GM21381 (cell line): Measurements from ENCODE around the gene ASMTL.
"Not testable (repeated sequence)": the region's sequence is repeated elsewhere in the genome, so short reads cannot be mapped to it uniquely, and the experiment has no call there.

Experiments used
- ATAC-seq: cut with Tn5 transposase; IDR thresholded peaks from one replicate; pipeline ENCODE4 v1.9.1; 2021; ENCODE audit warnings: mild to moderate bottlenecking, moderate library complexity; ENCODE audit not compliant: unreplicated experiment

ASMTL gene

DNA sequence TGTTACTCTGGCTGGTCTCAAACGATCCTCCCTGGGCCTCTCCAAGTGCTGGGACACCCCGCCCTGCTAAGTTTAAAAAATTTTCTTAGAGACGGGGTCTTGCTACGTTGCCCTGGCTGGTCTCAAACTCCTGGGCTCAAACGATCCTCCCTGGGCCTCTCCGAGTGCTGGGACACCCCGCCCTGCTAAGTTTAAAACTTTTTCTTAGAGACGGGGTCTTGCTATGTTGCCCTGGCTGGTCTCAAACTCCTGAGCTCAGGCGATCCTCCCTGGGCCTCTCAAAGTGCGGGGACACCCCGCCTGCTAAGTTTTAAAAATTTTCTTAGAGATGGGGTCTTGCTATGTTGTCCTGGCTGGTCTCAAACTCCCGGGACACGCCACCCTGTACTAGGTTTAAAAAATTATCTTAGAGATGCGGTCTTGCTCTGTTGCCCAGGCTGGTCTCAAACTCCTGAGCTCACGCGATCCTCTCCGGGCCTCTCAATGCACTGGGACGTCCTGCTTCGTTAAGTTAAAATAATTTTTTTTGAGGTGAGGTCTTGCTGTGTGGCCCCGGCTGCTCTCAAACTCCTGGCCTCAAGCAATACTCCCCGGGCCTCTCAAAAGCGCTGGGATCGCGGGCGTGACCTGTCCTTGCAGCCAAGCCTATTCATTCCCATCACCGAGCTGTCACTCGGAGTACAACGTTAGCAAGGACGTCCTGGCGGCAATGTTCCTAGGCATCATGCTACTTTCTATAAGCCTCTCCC lies 61.9 kb downstream of the ASMTL start:
- no peak for ATAC-seq

DNA sequence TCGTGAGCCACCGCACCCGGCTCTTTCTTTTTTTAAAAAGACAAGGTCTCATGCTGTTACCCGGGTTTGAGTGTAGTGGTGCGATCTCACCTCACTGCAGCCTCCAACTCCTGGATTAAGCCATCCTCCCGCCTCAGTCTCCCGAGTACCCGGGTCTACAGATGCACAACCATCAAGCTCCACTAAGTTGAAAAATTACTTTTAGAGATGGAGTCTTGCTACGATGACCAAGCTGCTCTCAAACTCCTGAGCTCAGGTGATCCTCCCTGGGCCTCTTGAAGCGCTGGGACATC lies 62.8 kb downstream of the ASMTL start:
- ATAC-seq: no peak

DNA sequence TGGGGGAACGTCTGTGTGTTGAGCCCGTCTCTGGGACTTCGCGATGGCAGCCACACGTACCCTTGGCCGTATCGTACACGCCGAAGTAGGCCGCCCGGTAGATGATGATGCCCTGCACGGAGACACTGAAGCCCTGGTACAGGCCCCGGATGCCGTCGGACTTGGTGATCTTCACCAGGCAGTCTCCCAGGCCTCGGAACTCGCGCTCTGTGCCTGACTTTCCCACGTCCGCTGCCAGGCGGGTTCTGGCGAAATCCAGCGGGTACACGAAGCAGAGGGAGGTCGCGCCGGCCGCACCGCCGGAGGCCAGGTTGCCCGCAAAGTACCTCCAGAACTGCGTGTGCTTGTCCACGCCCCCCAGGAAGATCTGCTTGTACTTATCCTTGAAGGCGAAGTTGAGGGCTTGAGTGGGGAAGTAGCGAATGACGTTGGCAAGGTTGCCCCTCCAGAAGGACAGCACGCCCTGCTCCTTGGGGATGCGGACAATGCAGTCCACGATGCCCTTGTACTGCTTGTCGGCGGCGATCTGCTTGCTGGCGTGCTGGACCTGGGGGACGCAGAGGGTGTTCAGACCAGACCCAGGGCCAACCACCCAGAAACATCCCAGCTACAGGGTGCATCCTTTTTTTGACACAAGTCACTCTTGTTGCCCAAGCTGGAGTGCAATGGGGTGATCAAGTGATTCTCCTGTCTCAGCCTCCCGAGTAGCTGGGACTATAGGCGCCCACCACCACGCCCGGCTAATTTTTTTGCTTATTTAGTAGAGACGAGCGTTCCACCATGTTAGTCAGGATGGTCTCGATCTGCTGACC lies 63.3 kb downstream of the ASMTL start:
- no peak for ATAC-seq

DNA sequence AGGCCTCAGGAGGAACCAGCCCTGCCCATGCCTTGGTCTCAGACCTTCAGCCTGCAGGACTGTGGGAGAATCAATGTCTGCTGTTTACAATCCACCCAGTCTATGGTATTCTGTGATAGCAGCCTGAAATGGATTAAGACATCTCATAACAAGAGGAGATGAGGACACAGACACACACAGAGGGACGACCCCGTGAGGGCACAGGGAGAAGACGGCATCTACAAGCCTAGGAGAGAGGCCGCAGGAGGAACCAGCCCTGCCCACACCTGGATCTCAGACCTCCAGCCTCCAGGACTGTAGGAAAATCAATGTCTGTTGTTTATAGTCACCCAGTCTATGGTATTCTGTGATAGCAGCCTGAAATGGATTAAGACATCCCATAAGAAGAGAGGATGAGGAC lies 64.1 kb downstream of the ASMTL start:
- no peak for ATAC-seq

DNA sequence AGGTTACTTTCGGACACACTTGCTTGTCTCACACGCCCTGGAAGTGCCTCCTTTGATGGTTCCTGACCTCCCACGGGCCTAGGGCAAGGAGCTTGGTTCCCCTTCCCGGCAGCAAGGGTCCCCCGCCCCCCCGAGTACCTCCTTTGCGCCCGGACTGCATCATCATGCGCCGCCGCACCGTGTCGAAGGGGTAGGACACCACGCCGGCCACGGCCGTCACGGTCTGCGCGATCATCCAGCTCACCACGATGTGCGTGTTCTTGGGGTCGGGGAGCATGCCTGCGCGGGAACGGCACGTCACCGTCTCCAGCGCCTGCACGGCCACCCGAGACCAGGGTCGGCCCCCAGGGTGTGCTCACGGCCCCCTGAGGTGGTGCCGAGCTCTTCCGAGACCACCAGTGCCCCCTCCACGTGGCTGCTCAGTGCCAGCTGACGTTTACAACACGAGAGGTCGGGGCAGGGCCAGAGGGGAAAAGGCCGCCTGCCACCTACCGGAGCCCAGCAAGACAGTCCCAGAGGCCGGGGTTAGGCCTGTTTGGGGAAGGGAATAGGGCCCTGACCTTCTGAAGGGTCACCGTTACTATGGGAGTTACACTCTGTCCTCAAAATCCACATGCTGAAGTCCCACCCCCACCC lies 65.5 kb downstream of the ASMTL start:
- ATAC-seq: no peak

DNA sequence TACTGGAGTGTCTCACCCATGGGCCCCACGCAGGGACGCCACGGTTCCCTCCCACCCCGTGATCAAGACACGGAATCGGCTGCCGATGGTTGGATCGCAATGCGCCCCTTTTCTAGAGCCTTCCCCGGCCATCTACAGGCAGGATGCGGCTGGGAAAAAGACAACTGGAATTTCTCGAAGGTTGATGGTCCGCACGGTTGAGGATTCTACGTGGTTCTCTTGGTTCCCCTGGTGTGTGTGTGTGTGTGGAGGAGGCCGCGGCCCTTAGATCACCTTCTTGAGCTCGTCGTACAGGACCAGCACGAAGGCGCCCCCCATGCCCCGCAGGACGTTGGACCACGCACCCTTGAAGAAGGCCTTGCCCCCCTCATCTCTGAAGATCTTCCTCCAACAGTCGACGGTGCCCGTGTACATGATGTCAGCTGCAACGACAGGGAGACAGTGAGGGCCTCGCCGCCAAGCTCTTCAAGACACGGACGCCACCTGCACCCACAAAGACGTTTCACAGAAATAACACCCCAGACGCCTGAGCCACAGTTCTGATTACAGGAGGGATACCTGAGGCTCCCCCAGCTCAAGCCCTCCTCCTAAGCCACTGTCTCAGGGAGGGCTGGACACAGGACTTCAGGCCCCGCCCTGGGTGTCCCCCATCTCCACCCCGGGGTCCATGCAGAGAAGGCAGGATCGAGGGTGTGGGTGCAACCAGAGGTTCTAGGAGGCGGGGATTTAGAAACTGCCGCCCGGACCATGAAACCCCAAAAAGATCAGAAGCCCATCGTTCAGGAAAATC lies 66.2 kb downstream of the ASMTL start:
- no peak for ATAC-seq

DNA sequence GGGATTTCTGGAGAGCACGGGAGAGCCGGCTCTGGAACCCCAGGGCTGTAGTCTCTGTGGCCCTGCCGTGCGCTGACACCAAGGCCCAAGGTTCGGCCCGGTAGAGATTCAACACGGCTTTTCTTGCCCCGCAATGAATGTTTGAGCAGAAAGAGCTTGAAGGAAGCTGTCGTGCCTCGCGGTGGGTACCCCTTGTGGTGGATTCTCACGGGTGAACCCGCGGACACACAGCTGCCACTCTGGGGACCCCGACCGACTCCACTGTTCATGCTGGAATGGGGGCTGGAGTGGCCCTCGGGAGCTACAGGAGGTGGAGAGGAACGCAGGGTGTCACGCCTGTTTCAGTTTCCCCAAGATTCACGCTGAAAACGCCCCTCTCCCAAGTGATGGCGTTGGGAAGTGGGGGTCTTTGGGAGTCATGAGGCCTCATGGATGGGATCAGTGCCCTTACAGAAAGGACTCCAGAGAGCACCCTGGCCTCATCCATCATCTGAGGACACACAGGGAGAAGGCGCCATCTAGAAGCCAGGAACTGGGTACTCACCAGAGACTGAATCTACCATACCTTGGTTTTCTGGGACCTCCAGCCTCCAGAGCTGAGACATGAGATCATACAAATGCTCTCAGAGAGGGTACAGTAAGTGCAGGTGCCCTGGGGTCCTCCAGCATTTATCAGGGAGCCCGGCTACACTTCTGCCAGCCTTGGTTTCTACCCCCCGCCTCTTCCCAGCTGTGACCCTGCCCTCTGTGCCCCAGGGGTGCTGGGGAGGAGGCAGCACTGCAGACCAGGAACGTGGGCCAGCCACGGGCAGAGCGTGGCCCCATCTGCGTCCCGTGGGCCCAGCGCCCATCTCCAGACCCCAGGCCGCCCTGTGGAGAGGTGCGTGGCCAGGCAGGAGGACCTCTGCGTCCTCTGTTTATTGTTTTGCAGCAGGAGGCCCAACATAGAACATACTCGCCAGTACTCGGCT lies 67.2 kb downstream of the ASMTL start:
- no peak for ATAC-seq

DNA sequence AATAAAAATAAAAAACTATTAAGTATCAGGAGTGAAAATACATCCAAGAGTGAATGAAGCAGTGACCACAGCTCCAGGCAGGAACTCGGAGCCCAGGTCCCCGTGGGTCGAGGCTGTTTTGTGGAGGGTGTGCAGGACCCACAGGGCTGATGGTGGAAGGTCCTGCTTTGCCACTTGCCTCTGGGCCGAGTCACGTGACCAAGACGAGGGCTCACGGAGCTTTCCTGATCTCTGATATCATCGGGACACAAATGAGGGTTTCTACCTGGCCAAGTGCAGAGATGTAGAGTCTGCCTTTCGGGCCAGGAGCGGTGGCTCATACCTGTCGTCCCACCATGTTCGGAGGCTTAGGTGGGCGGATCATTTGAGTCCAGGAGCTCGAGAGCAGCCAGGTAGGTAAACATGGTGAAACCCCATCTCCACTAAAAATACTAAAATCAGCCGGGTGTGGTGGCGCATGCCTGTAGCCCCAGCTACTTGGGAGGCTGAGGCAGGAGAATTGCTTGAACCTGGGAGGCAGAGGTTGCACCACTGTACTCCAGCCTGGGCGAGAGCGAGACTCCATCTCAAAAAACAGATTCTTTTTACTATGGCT lies 68.0 kb downstream of the ASMTL start:
- no peak for ATAC-seq

DNA sequence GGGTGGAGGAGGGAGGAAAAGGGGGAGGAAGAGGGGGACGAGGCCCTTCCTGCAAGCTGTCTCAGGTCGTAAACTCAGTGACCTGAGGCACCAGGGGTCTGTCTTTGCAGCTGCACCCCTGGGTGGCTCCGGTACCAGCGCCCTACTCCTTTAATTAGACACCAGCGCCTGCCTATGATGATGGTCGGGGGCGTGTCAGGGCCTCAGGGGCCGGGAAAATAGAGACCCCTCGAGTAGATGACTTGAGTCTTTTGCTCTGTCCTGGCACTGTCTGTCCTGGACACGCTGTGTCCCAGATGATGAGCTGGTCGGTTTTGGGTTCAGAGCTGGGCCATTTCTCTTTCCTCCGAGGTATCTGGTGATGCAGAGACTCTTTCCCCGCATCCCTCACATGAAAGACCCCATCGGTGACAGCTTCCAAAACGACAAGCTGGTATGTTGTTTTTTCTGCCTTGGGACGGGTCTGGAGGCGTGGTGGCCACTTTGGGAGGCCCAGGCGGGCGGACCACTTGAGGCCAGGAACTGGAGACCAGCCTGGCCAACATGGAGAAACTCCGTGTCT lies 72.0 kb downstream of the ASMTL start:
- ATAC-seq: no peak

DNA sequence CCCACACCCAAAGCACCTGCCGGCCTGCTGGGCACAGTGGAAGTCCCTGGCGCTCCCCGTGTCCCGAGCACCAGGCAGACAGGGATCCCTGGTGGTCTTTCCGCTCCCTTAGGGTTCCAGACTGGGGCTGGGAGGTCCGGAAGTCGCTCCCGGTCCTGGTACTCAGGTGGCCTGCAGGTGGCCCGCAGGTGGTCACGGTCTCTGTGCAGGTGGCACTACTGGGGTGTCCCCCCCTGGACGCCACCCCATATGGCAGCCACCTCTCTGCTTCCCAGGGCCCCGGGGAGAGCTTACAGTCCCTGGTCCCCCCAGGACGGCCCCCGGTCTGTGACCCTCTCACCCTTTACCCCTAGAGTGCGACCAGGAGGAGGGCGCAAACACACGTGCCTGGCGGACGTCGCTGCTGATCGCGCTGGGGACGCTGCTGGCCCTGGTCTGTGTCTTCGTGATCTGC lies 74.4 kb downstream of the ASMTL start:
- ATAC-seq: no peak

DNA sequence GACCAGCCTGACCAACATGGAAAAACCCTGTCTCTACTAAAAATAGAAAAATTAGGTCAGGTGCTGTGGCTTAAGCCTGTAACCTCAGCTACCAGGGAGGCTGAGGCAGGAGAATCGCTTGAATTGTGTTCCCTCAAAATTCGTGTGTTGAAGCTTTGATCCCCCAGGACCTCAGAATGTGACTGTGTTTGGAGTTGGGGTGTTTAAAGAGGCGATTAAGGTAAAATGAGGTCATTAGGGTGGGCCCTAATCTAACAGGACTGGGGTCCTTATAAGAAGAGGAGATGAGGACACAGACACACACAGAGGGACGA lies 84.4 kb downstream of the ASMTL start:
- ATAC-seq: no peak

DNA sequence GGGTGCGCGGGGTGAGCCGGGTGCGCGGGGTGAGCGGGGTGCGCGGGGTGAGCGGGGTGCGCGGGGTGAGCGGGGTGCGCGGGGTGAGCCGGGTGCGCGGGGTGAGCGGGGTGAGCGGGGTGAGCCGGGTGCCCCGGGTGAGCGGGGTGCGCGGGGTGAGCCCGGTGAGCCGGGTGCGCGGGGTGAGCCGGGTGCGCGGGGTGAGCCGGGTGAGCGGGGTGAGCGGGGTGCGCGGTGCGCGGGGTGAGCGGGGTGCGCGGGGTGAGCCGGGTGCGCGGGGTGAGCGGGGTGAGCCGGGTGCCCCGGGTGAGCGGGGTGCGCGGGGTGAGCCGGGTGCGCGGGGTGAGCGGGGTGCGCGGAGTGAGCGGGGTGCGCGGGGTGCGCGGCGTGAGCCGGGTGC lies 86.3 kb downstream of the ASMTL start:
- ATAC-seq: not testable (repeated sequence)

DNA sequence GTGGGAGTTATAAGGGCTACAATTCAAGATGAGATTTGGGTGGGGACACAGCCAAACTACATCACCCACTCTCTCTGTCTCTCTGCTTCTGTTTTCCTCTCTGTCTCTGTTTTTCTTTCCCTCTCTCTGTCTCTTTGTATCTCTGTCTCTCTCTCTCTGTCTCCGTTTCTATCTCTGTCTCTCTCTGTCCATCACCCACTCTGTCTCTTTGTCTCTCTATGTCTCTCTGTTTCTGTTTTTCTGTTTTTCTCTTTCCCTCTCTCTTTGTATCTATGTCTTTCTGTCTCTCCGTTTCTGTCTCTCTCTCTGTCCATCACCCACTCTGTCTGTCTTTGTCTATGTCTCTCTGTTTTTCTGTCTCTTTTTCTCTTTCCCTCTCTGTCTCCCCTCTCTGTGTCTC lies 90.8 kb downstream of the ASMTL start:
- ATAC-seq: no peak

DNA sequence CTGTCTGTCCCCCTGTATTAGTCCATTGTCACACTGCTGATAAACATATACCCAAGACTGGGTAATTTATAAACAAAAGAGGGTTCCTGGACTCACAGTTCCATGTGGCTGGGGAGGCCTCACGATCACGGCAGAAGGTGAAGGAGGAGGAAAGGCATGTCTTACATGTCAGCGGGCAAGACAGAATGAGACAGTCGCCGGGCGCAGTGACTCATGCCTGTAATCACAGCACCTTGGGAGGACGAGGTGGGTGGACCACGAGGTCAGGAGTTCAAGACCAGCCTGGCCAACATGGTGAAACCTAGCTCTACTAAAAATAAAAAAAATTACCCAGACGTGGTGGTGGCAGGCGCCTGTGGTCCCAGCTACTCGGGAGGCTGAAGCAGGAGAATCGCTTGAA lies 91.4 kb downstream of the ASMTL start:
- no peak for ATAC-seq

DNA sequence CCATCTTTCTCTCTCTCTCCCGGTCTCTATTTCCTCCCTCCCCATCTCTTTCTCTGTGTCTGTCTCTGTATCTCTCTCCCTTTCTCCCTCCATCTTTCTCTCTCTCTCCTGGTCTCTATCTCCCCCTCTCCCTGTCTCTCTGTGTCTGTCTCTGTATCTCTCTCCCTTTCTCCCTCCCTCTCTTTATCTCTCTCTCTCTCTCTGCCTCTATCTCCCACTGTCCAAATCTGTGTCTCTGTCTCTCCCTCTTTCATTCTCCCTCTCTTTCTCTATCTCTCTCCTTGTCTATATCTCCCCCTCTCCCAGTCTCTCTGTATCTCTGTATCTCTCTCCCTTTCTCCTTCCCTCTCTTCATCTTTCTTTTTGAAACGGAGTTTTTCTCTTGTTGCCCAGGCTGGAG lies 92.5 kb downstream of the ASMTL start:
- no peak for ATAC-seq

DNA sequence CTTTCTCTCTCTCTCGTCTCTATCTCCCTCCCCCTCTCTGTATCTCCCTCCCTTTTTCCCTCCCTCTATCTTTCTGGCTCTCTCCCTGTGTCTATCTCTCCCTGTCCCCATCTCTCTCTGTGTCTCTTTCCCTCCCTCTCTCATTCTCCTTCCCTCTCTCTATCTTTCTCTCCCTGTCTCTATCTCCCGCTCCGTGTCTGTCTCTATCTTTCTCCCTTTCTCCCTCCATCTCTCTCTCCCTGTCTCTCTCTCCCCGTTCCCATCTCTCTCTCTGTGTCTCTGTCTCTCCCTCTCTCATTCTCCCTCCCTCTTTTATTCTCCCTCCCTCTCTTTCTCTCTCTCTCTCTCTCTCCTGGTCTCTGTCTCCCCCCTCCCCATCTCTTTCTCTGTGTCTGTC lies 93.2 kb downstream of the ASMTL start:
- no peak for ATAC-seq

DNA sequence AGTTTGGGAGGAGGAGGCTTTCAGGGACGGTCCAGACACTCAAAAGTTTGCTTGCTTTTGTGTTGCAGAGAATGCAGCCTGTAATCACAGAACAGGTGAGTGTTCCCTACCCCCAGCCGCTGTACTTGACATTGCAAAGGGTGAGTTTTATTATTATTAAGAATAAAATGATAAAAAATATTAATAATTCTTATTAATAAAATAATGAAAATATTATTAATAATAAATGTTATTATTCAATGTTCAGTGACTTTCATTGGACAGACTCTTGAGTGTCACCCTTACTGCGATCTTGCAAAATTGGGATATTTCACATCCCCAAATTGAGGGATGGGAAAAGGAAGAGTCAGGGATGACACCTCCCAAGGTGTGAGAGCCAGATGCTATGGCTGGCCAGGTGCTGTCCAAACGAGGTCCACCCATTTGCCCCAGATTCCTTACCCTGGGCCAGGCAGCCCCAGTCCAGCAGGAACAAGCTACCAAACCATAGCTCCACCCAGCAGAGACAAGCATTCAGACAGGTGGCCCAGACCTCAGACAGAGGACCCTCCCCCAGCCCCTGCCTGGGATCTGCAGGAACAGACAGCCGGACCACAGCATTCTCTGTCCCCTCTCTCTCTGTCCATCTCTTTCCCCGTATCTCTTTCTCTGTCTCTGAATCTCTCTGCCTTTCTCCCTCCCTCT lies 93.8 kb downstream of the ASMTL start:
- no peak for ATAC-seq

DNA sequence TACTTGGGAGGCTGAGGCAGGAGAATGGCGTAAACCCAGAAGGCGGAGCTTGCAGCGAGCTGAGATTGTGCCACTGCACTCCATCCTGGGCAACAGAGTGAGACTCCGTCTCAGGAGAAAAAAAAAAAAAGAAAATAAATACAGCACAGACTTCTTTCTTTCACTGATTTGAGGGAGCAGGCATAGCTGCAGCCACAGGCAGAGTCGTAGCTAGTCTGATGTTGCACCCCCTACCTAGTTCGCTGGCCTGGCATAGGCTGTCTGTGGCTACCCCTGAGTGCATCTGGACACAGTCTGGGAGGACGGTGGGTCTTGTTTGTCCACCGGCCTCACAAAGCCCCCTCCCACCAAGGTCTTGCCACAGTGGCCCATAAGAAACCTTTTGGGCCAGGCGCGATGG lies 94.7 kb downstream of the ASMTL start:
- ATAC-seq: no peak
